HG03575 (cell line): ENCODE data around the gene PLXDC2.

Experiments
- ATAC-seq: cut with Tn5 transposase; IDR thresholded peaks from one replicate; pipeline ENCODE4 v1.9.1; 2021; ENCODE audit not compliant: unreplicated experiment, insufficient number of reproducible peaks, low FRiP score; ENCODE audit errors: extremely low read depth

The PLXDC2 gene

GRCh38 chr10:19956516-19957032 is 140.3 kb downstream of the PLXDC2 start:
- no peak for ATAC-seq

GRCh38 chr10:19958787-19959186 is 142.6 kb downstream of the PLXDC2 start:
- peak; percentile 70 for ATAC-seq

- no peak for ATAC-seq
Measured at GRCh38 chr10:19961076-19962053, 145.1 kb downstream of the PLXDC2 start.

GRCh38 chr10:19964625-19965024 is 148.4 kb downstream of the PLXDC2 start:
- ATAC-seq, result no peak

- ATAC-seq, result no peak
Measured at GRCh38 chr10:19966751-19967150, 150.5 kb downstream of the PLXDC2 start.

- no peak for ATAC-seq
Measured at GRCh38 chr10:19967981-19968380, 151.7 kb downstream of the PLXDC2 start.

GRCh38 chr10:19968745-19969144 is 152.5 kb downstream of the PLXDC2 start:
- no peak for ATAC-seq

GRCh38 chr10:19970256-19970655 is 154.0 kb downstream of the PLXDC2 start:
- ATAC-seq, result no peak

- ATAC-seq, result no peak
Measured at GRCh38 chr10:19970717-19971116, 154.5 kb downstream of the PLXDC2 start.

- no peak for ATAC-seq
Measured at GRCh38 chr10:19971343-19972052, 155.3 kb downstream of the PLXDC2 start.

- ATAC-seq, result no peak
Measured at GRCh38 chr10:19974138-19974537, 157.9 kb downstream of the PLXDC2 start.

- no peak for ATAC-seq
Measured at GRCh38 chr10:19974554-19974953, 158.3 kb downstream of the PLXDC2 start.

- no peak for ATAC-seq
Measured at GRCh38 chr10:19977097-19977521, 160.9 kb downstream of the PLXDC2 start.

- ATAC-seq, result no peak
Measured at GRCh38 chr10:19979628-19980027, 163.4 kb downstream of the PLXDC2 start.

GRCh38 chr10:19983880-19984565 is 167.8 kb downstream of the PLXDC2 start:
- no peak for ATAC-seq

GRCh38 chr10:19985745-19986144 is 169.5 kb downstream of the PLXDC2 start:
- ATAC-seq, result no peak

GRCh38 chr10:19986591-19986990 is 170.4 kb downstream of the PLXDC2 start:
- ATAC-seq, result no peak

- ATAC-seq, result no peak
Measured at GRCh38 chr10:19987931-19988330, 171.7 kb downstream of the PLXDC2 start.

GRCh38 chr10:19993714-19994315 is 177.6 kb downstream of the PLXDC2 start:
- peak; percentile 51 for ATAC-seq
